H9 (cell line): Measurements from ENCODE around the gene NAP1L1. TPM values are rescaled to one million over a fixed set of nuclear protein-coding genes. Genes with fewer than 3 reads are reported as not detected.

Source experiments
- DNase-seq: peaks from one replicate; pipeline ENCODE4 v3.0.0-alpha.2; 2017
- H2AFZ ChIP-seq: one replicate; pipeline ENCODE4 v1.6.1; 2013; ENCODE audit warnings: mild to moderate bottlenecking, low read length, control low read depth, moderate library complexity
- H2AK5ac ChIP-seq: 2 replicates; pipeline ENCODE4 v1.6.1; 2013; ENCODE audit warnings: low read length, control low read depth, mixed read lengths; ENCODE audit not compliant: insufficient read length
- H2BK120ac ChIP-seq: one replicate; pipeline ENCODE4 v1.6.1; 2013; ENCODE audit warnings: low read depth, mild to moderate bottlenecking, low read length, control low read depth, inconsistent platforms; ENCODE audit not compliant: poor library complexity, severe bottlenecking
- H2BK12ac ChIP-seq: 2 replicates; pipeline ENCODE4 v1.6.1; 2013; ENCODE audit warnings: low read length, control low read depth, mixed read lengths, low read depth; ENCODE audit not compliant: insufficient read length
- H2BK15ac ChIP-seq: 2 replicates; pipeline ENCODE4 v1.6.1; 2013; ENCODE audit warnings: low read depth, low read length, control low read depth
- H2BK20ac ChIP-seq: one replicate; pipeline ENCODE4 v1.6.1; 2013; ENCODE audit warnings: low read depth, mild to moderate bottlenecking, low read length, control low read depth, inconsistent platforms; ENCODE audit not compliant: poor library complexity, severe bottlenecking
- H2BK5ac ChIP-seq: 2 replicates; pipeline ENCODE4 v1.6.1; 2013; ENCODE audit warnings: low read length, control low read depth, mixed read lengths; ENCODE audit not compliant: insufficient read length
- H3K14ac ChIP-seq: 2 replicates; pipeline ENCODE4 v1.6.1; 2013; ENCODE audit warnings: low read length, control low read depth; ENCODE audit not compliant: insufficient read depth
- H3K18ac ChIP-seq: 2 replicates; pipeline ENCODE4 v1.6.1; 2013; ENCODE audit warnings: low read depth, mild to moderate bottlenecking, mixed read lengths, low read length, control low read depth; ENCODE audit not compliant: insufficient read length
- H3K23ac ChIP-seq: 2 replicates; pipeline ENCODE4 v1.6.1; 2013; ENCODE audit warnings: low read length, control low read depth, mixed read lengths, low read depth; ENCODE audit not compliant: insufficient read length
- H3K23me2 ChIP-seq: 2 replicates; pipeline ENCODE4 v1.6.1; 2013; ENCODE audit warnings: low read depth, mild to moderate bottlenecking, mixed read lengths, low read length, control low read depth; ENCODE audit not compliant: insufficient read length, poor library complexity, severe bottlenecking
- H3K27ac ChIP-seq: 2 replicates; pipeline ENCODE4 v1.5.1; 2013; ENCODE audit warnings: low read length, control low read depth, mixed read lengths, low read depth; ENCODE audit not compliant: insufficient read length
- H3K27me3 ChIP-seq: 2 replicates; pipeline ENCODE4 v1.6.1; 2013; ENCODE audit warnings: low read length, control low read depth, inconsistent platforms; ENCODE audit not compliant: insufficient read depth
- H3K4ac ChIP-seq: 2 replicates; pipeline ENCODE4 v1.6.1; 2013; ENCODE audit warnings: low read depth, mild to moderate bottlenecking, control low read depth, inconsistent platforms, low read length, moderate library complexity
- H3K4me1 ChIP-seq: 2 replicates; pipeline ENCODE4 v1.6.1; 2013; ENCODE audit warnings: low read length, control low read depth, inconsistent platforms; ENCODE audit not compliant: insufficient read depth
- H3K4me2 ChIP-seq: 2 replicates; pipeline ENCODE4 v1.6.1; 2013; ENCODE audit warnings: low read length, control low read depth, mixed read lengths; ENCODE audit not compliant: insufficient read length, insufficient read depth
- H3K56ac ChIP-seq: 2 replicates; pipeline ENCODE4 v1.6.1; 2013; ENCODE audit warnings: low read depth, mild to moderate bottlenecking, mixed read lengths, low read length, control low read depth; ENCODE audit not compliant: insufficient read length
- H3K79me1 ChIP-seq: 2 replicates; pipeline ENCODE4 v1.6.1; 2013; ENCODE audit warnings: low read depth, mild to moderate bottlenecking, moderate library complexity, low read length, control low read depth, inconsistent platforms; ENCODE audit not compliant: insufficient read depth, poor library complexity, severe bottlenecking
- H3K79me2 ChIP-seq: 2 replicates; pipeline ENCODE4 v1.6.1; 2013; ENCODE audit warnings: low read length, control low read depth, inconsistent platforms; ENCODE audit not compliant: insufficient read depth
- H3K9ac ChIP-seq: 2 replicates; pipeline ENCODE4 v1.6.1; 2013; ENCODE audit warnings: low read length, control low read depth, mixed read lengths; ENCODE audit not compliant: insufficient read length; ENCODE audit errors: extremely low read depth
- H3K9me3 ChIP-seq: one replicate; pipeline ENCODE4 v1.6.1; 2013; ENCODE audit warnings: low read depth, low read length, inconsistent platforms; ENCODE audit not compliant: control insufficient read depth
- H3T11ph ChIP-seq: one replicate; pipeline ENCODE4 v1.6.1; 2013; ENCODE audit warnings: mild to moderate bottlenecking, low read length, control low read depth, inconsistent platforms
- H4K20me1 ChIP-seq: one replicate; pipeline ENCODE4 v1.6.1; 2013; ENCODE audit not compliant: control insufficient read depth, insufficient read length, insufficient read depth
- H4K5ac ChIP-seq: 2 replicates; pipeline ENCODE4 v1.6.1; 2013; ENCODE audit warnings: low read depth, mild to moderate bottlenecking, mixed read lengths, low read length, control low read depth; ENCODE audit not compliant: insufficient read length
- H4K8ac ChIP-seq: replicated peaks from 2 replicates; pipeline ENCODE4 v1.6.1; 2013; ENCODE audit warnings: low read length, control low read depth, mixed read lengths, low read depth; ENCODE audit not compliant: insufficient read length
- H4K91ac ChIP-seq: 2 replicates; pipeline ENCODE4 v1.6.1; 2013; ENCODE audit warnings: low read depth, mild to moderate bottlenecking, moderate library complexity, mixed read lengths, low read length, control low read depth; ENCODE audit not compliant: insufficient read length
- H3K27ac Mint-ChIP-seq, 3 experiments: 2 replicates in 2 of 3; 3 replicates in 1 of 3; pipeline ENCODE4 v1.8.0; 2020 to 2021; ENCODE audit warnings: mixed read lengths in 3 of 3, mild to moderate bottlenecking in 1 of 3, moderate library complexity in 1 of 3
- H3K27me3 Mint-ChIP-seq: 2 replicates; pipeline ENCODE4 v1.8.0; 2021; ENCODE audit warnings: low read depth, mild to moderate bottlenecking, moderate library complexity, mixed read lengths
- H3K36me3 Mint-ChIP-seq, 3 experiments: 2 replicates in 2 of 3; 3 replicates in 1 of 3; pipeline ENCODE4 v1.8.0; 2020 to 2021; ENCODE audit warnings: low read depth in 3 of 3, mixed read lengths in 3 of 3; ENCODE audit not compliant: insufficient read depth in 1 of 3
- H3K4me1 Mint-ChIP-seq, 2 experiments: 2 replicates each; pipeline ENCODE4 v1.8.0; 2020; ENCODE audit warnings: mixed read lengths in 2 of 2
- H3K4me3 Mint-ChIP-seq, 2 experiments: 2 replicates in 1 of 2; 3 replicates in 1 of 2; pipeline ENCODE4 v1.8.0; 2020 to 2021; ENCODE audit warnings: mild to moderate bottlenecking in 2 of 2, mixed read lengths in 2 of 2, moderate library complexity in 1 of 2
- H3K9me3 Mint-ChIP-seq, 2 experiments: 2 replicates in 1 of 2; 3 replicates in 1 of 2; pipeline ENCODE4 v1.8.0; 2020; ENCODE audit warnings: mild to moderate bottlenecking in 2 of 2, mixed read lengths in 2 of 2, moderate library complexity in 1 of 2
- WGBS: extraction: QIAGEN DNeasy Blood & Tissue Kit; methylation state at CpG from one replicate; pipeline ENCODE4 v1.1.7; 2013; ENCODE audit warnings: missing lambda C conversion rate, low lambda C conversion rate, mixed read lengths; ENCODE audit not compliant: insufficient read length; ENCODE audit errors: extremely low coverage; 5-methylcytosine and 5-hydroxymethylcytosine counted together
- total RNA-seq: library from RNA; stranded (reverse); gene quantifications from 2 replicates; pipeline ENCODE4 v1.2.1, GENCODE V29; 2021
- TF ChIP-seq, protein P1 (sequence below): fragments of 200-600 bp; sonication (generic); conservative IDR thresholded peaks from 3 replicates; pipeline ENCODE4 v1.8.0; 2021; ENCODE audit warnings: antibody characterized with exemption, mild to moderate bottlenecking

NAP1L1 gene
- total RNA-seq, 1 experiment from 2014 or later, result 1,012 TPM

DNA sequence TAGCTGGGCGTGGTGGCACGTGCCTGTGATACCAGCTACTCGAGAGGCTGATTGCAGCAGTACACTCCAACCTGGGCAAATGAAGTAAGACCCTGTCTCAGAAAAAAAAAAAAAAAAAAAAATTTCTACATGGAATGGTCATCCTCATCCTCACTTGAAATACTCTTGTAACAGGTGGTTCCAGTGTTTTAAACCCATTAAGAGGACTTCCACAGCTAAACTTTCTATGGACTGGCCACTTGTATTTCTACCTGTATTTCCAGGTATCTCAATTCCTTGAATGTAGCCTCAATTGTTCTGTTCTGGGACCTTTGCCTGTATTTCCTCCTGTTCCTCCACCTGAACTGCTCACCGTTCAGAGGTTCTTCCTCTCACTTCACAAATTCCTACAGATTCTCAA, 41.1 kb downstream of the NAP1L1 start:
- H3K36me3 Mint-ChIP-seq, result peaks cover 6 to 41% (median 31%) of the 10 kb centered on the region in 3 experiments; a peak in 6 of 7 replicates
- peak overlapping the region; percentile 36 for H3K27ac ChIP-seq
- no peaks in the 10 kb centered on the region for H3K23me2 ChIP-seq
- no peaks in the 10 kb centered on the region for H3K79me2 ChIP-seq
- H4K5ac ChIP-seq, result no peak overlapping the region
- no peak overlapping the region for H2BK120ac ChIP-seq
- peaks cover 3% of the 10 kb centered on the region for H3K4me1 ChIP-seq
- H3K9me3 ChIP-seq, result no peaks in the 10 kb centered on the region
- H2BK15ac ChIP-seq, result no peak overlapping the region
- no peak overlapping the region for H2BK20ac ChIP-seq
- H3K27me3 ChIP-seq, result no peaks in the 10 kb centered on the region
- no peaks in the 10 kb centered on the region for H4K20me1 ChIP-seq
- no peak overlapping the region for H2BK12ac ChIP-seq
- no CpG with 5 or more reads among the region's 4 CpGs for WGBS
- H3K4ac ChIP-seq, result no peak overlapping the region
- H3K4me3 Mint-ChIP-seq, result no peak overlapping the region
- TF ChIP-seq, protein P1, sequence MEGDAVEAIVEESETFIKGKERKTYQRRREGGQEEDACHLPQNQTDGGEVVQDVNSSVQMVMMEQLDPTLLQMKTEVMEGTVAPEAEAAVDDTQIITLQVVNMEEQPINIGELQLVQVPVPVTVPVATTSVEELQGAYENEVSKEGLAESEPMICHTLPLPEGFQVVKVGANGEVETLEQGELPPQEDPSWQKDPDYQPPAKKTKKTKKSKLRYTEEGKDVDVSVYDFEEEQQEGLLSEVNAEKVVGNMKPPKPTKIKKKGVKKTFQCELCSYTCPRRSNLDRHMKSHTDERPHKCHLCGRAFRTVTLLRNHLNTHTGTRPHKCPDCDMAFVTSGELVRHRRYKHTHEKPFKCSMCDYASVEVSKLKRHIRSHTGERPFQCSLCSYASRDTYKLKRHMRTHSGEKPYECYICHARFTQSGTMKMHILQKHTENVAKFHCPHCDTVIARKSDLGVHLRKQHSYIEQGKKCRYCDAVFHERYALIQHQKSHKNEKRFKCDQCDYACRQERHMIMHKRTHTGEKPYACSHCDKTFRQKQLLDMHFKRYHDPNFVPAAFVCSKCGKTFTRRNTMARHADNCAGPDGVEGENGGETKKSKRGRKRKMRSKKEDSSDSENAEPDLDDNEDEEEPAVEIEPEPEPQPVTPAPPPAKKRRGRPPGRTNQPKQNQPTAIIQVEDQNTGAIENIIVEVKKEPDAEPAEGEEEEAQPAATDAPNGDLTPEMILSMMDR, result no peak
- no peak overlapping the region for H3K4me2 ChIP-seq
- H3K23ac ChIP-seq, result no peak overlapping the region
- H4K91ac ChIP-seq, result no peak overlapping the region
- no peaks in the 10 kb centered on the region for H3K79me1 ChIP-seq
- no peak overlapping the region for H3T11ph ChIP-seq
- H3K14ac ChIP-seq, result no peak overlapping the region
- peaks cover 21 to 32% of the 10 kb centered on the region in 2 experiments for H3K4me1 Mint-ChIP-seq
- no peak overlapping the region for H2AK5ac ChIP-seq
- H3K18ac ChIP-seq, result no peak overlapping the region
- no peak for DNase-seq
- H2BK5ac ChIP-seq, result no peak overlapping the region
- H3K27me3 Mint-ChIP-seq, result no peaks in the 10 kb centered on the region
- peak overlapping the region in 1 of 3 experiments; percentile 75; a peak in 2 of 7 replicates for H3K27ac Mint-ChIP-seq
- H3K9me3 Mint-ChIP-seq, result no peaks in the 10 kb centered on the region
- no peak overlapping the region for H2AFZ ChIP-seq
- no peak overlapping the region for H4K8ac ChIP-seq
- no peak overlapping the region for H3K56ac ChIP-seq
- no peak overlapping the region for H3K9ac ChIP-seq
